ENCODE results near the gene KLHL4. TPM values are rescaled to one million over a fixed set of nuclear protein-coding genes. Genes with fewer than 3 reads are reported as not detected.

The KLHL4 gene
- total and polyA plus RNA-seq, 2 of the 8 experiments (the other 6 are each of a cell fraction or from before 2014, with no cell fraction given): 8.8 to 16.0 TPM

DNA sequence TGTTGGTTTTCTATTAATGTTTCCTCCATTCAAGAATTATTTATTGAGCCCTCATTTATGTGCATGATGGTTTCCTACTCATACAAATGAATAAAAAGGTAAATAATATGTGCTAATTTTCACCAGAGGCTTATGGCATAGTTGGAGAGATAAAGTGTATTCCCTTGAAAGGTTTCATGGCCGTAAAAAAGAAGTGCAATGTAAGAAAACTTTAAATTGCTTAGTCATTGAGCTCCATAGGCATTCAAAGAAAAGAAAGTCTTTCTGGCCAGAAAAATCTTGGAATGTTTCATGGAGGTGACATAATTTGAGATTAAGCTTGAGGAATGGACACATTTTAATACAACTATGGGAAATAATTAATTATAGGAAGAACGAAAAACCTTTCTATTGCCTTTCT lies 8.7 kb downstream of the KLHL4 start:
- Histone ChIP-seq H3K23me2 (ENCODE audit: low read depth, low read length) (no peaks in the 10 kb centered on the region), H2AFZ (ENCODE audit: low read length) (no peak overlapping the region), H3K14ac (ENCODE audit: insufficient read length) (no peak overlapping the region), H2AK5ac (ENCODE audit: low read depth, low read length) (no peak overlapping the region), H4K5ac (ENCODE audit: insufficient read length, low read depth, low read length) (no peak overlapping the region), H3K18ac (ENCODE audit: extremely low read depth, low read length) (no peak overlapping the region), H3K4ac (replicated peaks; ENCODE audit: insufficient read length, low read depth, low read length) (no peak overlapping the region), H3K23ac (ENCODE audit: insufficient read length) (no peak overlapping the region), H3K56ac (replicated peaks; ENCODE audit: insufficient read length, low read depth, low read length) (no peak overlapping the region), H2BK15ac (ENCODE audit: low read length) (no peak overlapping the region), H2BK20ac (ENCODE audit: low read length) (no peak overlapping the region), H3K4me2 (ENCODE audit: insufficient read depth in 1 of 2, low read depth in 2 of 2, low read length in 2 of 2) (no peak overlapping the region), H3K9me3 (ENCODE audit: insufficient read depth in 2 of 2, low read depth in 1 of 2, low read length in 1 of 2) (no peaks in the 10 kb centered on the region), H3K79me1 (ENCODE audit: low read depth, low read length) (no peaks in the 10 kb centered on the region), H4K91ac (replicated peaks; ENCODE audit: insufficient read length, low read length) (no peak overlapping the region), H3K9ac (replicated peaks in 1 of 4; ENCODE audit: extremely low read depth in 1 of 4, low read depth in 3 of 4, low read length in 3 of 4) (no peak overlapping the region), H3K79me2 (ENCODE audit: control insufficient read depth in 1 of 2, insufficient read depth in 2 of 2, low read length in 2 of 2) (peaks cover 0 to 16% of the 10 kb centered on the region in 2 experiments; a peak in 2 of 4 replicates), H3K4me3 (ENCODE audit: extremely low read depth in 1 of 4, insufficient read depth in 2 of 4, low read depth in 3 of 4, low read length in 4 of 4) (no peak overlapping the region), H4K20me1 (replicated peaks in 1 of 2; ENCODE audit: control insufficient read depth in 1 of 2, insufficient read depth in 2 of 2, low read length in 2 of 2) (no peaks in the 10 kb centered on the region), H3K27me3 (replicated peaks in 1 of 4; ENCODE audit: control insufficient read depth in 3 of 4, extremely low read depth in 1 of 4, insufficient read depth in 3 of 4, low read length in 3 of 4) (no peaks in the 10 kb centered on the region), H3K36me3 (ENCODE audit: control insufficient read depth in 2 of 4, insufficient read depth in 4 of 4, low read length in 3 of 4) (no peaks in the 10 kb centered on the region), H2BK12ac (ENCODE audit: low read depth, low read length) (no peak overlapping the region), H3K4me1 (replicated peaks in 1 of 4; ENCODE audit: control insufficient read depth in 3 of 4, insufficient read depth in 4 of 4, low read length in 3 of 4) (no peaks in the 10 kb centered on the region), H2BK120ac (replicated peaks; ENCODE audit: low read depth, low read length) (no peak overlapping the region), H2BK5ac (ENCODE audit: low read depth, low read length) (no peak overlapping the region), H3K27ac (ENCODE audit: low read depth, low read length) (no peak overlapping the region), H4K8ac (ENCODE audit: extremely low read depth, insufficient read depth, low read length) (no peak overlapping the region)
- no peak for FAIRE-seq
- DNase-seq (ENCODE audit: low read depth in 1 of 2, low spot score in 2 of 2): no peak
- CTCF ChIA-PET (ENCODE audit: partially characterized antibody): no interaction called here
- POLR2A ChIA-PET (ENCODE audit: partially characterized antibody): no interaction called here
- 71% methylated on average over 2 of the region's 2 CpGs; no CpG with 5 or more reads in 1 of the 2 experiments for WGBS, 2 experiments (ENCODE audit: extremely low coverage in 1 of 2, insufficient coverage in 1 of 2, insufficient read length in 1 of 2, insufficient replicate concordance in 2 of 2, low coverage in 1 of 2, low lambda C conversion rate in 2 of 2, missing lambda C conversion rate in 1 of 2)
- no peak for TF ChIP-seq CREB1 (IDR thresholded peaks at IDR 0.05)
- TF ChIP-seq TEAD4 (IDR thresholded peaks at IDR 0.05; ENCODE audit: low read depth, low read length): no peak
- no peak for TF ChIP-seq GTF2F1 (IDR thresholded peaks at IDR 0.05; ENCODE audit: borderline replicate concordance, low read depth, low read length)
- TF ChIP-seq POLR2A (IDR thresholded peaks at IDR 0.05; ENCODE audit: control extremely low read depth in 1 of 2, low read depth in 2 of 2, low read length in 2 of 2): no peak
- no peak for TF ChIP-seq ZNF274 (IDR thresholded peaks at IDR 0.05; ENCODE audit: borderline replicate concordance, extremely low read depth, low read length)
- no peak for TF ChIP-seq TAF1 (IDR thresholded peaks at IDR 0.05; ENCODE audit: low read depth, low read length)
- TF ChIP-seq TAF7 (optimal IDR thresholded peaks at IDR 0.05; ENCODE audit: borderline replicate concordance, low read depth, low read length): no peak
- TF ChIP-seq SAP30 (IDR thresholded peaks at IDR 0.05; ENCODE audit: insufficient read depth, insufficient replicate concordance, low read length): no peak
- no peak for TF ChIP-seq CEBPB (IDR thresholded peaks at IDR 0.05; ENCODE audit: low read depth, low read length)
- no peak for TF ChIP-seq SUZ12 (IDR thresholded peaks at IDR 0.05; ENCODE audit: low read length)
- TF ChIP-seq RBBP5 (IDR thresholded peaks at IDR 0.05; ENCODE audit: borderline replicate concordance, low read depth, low read length): no peak
- no peak for TF ChIP-seq RFX5 (IDR thresholded peaks at IDR 0.05; ENCODE audit: borderline replicate concordance, low read depth, low read length)
- TF ChIP-seq CBX5 (IDR thresholded peaks at IDR 0.05; ENCODE audit: low read depth, low read length): no peak
- TF ChIP-seq E2F6 (IDR thresholded peaks at IDR 0.05): no peak
- no peak for TF ChIP-seq HDAC2 (IDR thresholded peaks at IDR 0.05; ENCODE audit: borderline replicate concordance in 1 of 2, low read depth in 2 of 2, low read length in 2 of 2)
